ENCODE results near the gene CHRND.
"Not testable (repeated sequence)": the region's sequence is repeated elsewhere in the genome, so short reads cannot be mapped to it uniquely, and the experiment has no call there.

The CHRND gene

DNA sequence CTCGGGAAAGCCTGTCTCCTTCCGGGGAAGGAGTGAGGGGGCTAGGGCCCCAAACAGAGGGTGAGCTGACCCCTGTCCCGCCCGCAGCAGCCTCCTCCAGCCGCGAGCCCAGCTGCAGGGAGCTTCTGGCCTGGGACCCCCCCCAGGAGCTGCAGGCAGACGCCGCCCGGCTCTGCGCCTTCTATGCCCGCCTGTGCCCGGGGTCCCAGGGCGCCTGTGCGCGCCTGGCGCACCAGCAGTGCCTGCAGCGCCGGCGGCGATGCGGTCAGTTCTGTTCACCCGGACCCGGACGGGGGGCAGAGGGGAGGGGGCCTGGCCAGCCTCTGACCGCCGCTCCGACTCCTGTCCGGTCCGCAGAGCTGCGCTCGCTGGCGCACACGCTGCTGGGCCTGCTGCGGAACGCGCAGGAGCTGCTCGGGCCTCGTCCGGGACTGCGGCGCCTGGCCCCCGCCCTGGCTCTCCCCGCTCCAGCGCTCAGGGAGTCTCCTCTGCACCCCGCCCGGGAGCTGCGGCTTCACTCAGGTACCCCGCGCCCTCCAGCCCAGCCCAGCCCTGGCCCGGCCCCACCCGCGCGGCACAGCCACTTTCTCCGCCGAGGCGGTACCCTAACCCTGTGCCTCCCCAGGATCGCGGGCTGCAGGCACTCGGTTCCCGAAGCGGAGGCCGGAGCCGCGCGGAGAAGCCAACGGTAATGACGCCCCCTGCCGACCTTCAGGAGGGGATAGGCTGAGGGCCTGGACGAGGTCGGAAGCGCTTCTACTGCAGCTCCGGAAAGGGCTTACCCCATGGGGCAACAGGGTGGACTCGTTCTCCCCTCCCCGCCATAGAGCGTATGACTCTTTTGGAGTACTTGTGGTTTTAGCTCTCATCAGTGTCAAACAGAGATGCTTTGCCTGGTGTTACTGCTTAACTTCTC lies 2.0 kb upstream of the CHRND start:
- Mint-ChIP-seq H3K27ac (no peak overlapping the region), H3K4me1 (ENCODE audit: low read depth) (peaks cover 17% of the 10 kb centered on the region), H3K36me3 (ENCODE audit: low read depth) (no peaks in the 10 kb centered on the region), H3K9me3 (no peaks in the 10 kb centered on the region), H3K4me3 (no peak overlapping the region), H3K27me3 (peaks cover 65% of the 10 kb centered on the region)
- peak; percentile 57 for DNase-seq

- Mint-ChIP-seq H3K27me3 (peaks cover 66% of the 10 kb centered on the region), H3K9me3 (no peaks in the 10 kb centered on the region), H3K4me3 (no peak overlapping the region), H3K36me3 (ENCODE audit: low read depth) (no peaks in the 10 kb centered on the region), H3K27ac (no peak overlapping the region), H3K4me1 (ENCODE audit: low read depth) (peaks cover 22% of the 10 kb centered on the region)
- DNase-seq = no peak
These were observed 1.2 kb upstream of the CHRND start for GRCh38 chr2:232524771-232525170.

- peaks cover 22% of the 10 kb centered on the region for H3K4me1 Mint-ChIP-seq (ENCODE audit: low read depth)
- no peaks in the 10 kb centered on the region for H3K9me3 Mint-ChIP-seq
- H3K27ac Mint-ChIP-seq = no peak overlapping the region
- no peak overlapping the region for H3K4me3 Mint-ChIP-seq
- peaks cover 67% of the 10 kb centered on the region for H3K27me3 Mint-ChIP-seq
- no peaks in the 10 kb centered on the region for H3K36me3 Mint-ChIP-seq (ENCODE audit: low read depth)
- DNase-seq = no peak
These were observed 761 bp upstream of the CHRND start for GRCh38 chr2:232525199-232525598.

- Mint-ChIP-seq H3K36me3 (ENCODE audit: low read depth) (no peaks in the 10 kb centered on the region), H3K9me3 (no peaks in the 10 kb centered on the region), H3K27ac (no peak overlapping the region), H3K4me3 (no peak overlapping the region), H3K4me1 (ENCODE audit: low read depth) (peaks cover 20% of the 10 kb centered on the region), H3K27me3 (peaks cover 64% of the 10 kb centered on the region)
- DNase-seq = no peak
These were observed 497 bp downstream of the CHRND start for GRCh38 chr2:232526372-232526941.

DNA sequence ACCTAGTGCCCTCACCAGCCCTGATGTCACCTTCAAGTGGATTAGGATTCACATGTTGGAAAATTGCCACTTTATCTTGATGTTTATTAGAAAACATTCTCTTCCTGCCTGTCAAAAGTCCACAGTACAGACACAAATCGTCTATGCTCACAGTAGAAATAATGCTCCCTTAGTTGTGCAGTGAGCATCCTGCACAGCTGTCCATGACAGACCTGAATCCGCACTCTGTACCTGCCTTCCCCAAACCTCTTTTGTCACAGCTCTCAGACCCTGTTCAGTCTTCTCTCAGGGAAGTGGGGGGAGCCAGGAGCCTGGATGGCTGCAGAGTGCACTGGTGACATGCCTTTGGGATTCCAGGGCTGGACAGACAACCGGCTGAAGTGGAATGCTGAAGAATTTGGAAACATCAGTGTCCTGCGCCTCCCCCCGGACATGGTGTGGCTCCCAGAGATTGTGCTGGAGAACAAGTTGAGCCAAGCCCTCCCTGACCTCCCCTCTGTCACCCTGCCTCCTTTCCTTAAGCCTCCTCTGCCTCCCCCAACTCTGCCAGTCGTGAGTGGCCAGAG lies 2.0 kb downstream of the CHRND start:
- peaks cover 61% of the 10 kb centered on the region for H3K27me3 Mint-ChIP-seq
- no peak overlapping the region for H3K4me3 Mint-ChIP-seq

GRCh38 chr2:232528746-232529460 lies 2.9 kb downstream of the CHRND start:
- H3K27me3 Mint-ChIP-seq = peaks cover 58% of the 10 kb centered on the region
- no peaks in the 10 kb centered on the region for H3K9me3 Mint-ChIP-seq
- H3K36me3 Mint-ChIP-seq (ENCODE audit: low read depth) = no peaks in the 10 kb centered on the region
- H3K27ac Mint-ChIP-seq = no peak overlapping the region
- H3K4me3 Mint-ChIP-seq = no peak overlapping the region
- DNase-seq = no peak
- H3K4me1 Mint-ChIP-seq (ENCODE audit: low read depth) = peaks cover 16% of the 10 kb centered on the region

More for the DNA sequence above, 2.0 kb downstream of the CHRND start:
- Mint-ChIP-seq H3K27ac (no peak overlapping the region), H3K36me3 (ENCODE audit: low read depth) (no peaks in the 10 kb centered on the region), H3K4me1 (ENCODE audit: low read depth) (peaks cover 20% of the 10 kb centered on the region), H3K9me3 (no peaks in the 10 kb centered on the region)
- DNase-seq = no peak

- Mint-ChIP-seq H3K27me3 (peaks cover 50% of the 10 kb centered on the region), H3K4me1 (ENCODE audit: low read depth) (peaks cover 13% of the 10 kb centered on the region), H3K9me3 (no peaks in the 10 kb centered on the region), H3K27ac (no peak overlapping the region), H3K4me3 (no peak overlapping the region), H3K36me3 (ENCODE audit: low read depth) (no peaks in the 10 kb centered on the region)
- DNase-seq = no peak
These were observed 4.0 kb downstream of the CHRND start for GRCh38 chr2:232529806-232530547.

- Mint-ChIP-seq H3K27ac (no peak overlapping the region), H3K9me3 (no peaks in the 10 kb centered on the region), H3K27me3 (peaks cover 46% of the 10 kb centered on the region), H3K36me3 (ENCODE audit: low read depth) (no peaks in the 10 kb centered on the region), H3K4me3 (no peak overlapping the region), H3K4me1 (ENCODE audit: low read depth) (peaks cover 13% of the 10 kb centered on the region)
- no peak for DNase-seq
These were observed 4.8 kb downstream of the CHRND start for GRCh38 chr2:232530626-232531260.

DNA sequence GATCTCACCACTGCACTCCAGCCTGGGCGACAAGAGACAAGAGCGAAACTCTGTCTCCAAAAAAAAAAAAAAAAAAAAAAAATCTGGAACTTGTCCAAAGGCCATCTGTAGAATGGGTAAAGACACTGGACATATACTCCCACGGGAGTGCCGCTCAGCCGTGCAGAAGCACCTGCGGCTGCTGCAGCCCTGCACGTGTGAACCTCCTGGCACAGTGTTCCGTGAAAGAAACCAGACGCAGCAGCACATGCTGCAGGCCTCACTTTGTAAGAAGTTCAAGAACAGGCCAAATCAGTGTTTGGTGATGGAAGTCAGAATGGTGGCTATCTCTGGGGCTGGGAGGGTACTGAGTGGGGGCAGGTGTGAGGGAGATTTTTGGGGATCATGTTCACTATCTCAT lies 6.5 kb downstream of the CHRND start:
- no peaks in the 10 kb centered on the region for H3K36me3 Mint-ChIP-seq (ENCODE audit: low read depth)
- no peaks in the 10 kb centered on the region for H3K9me3 Mint-ChIP-seq
- no peak for DNase-seq
- no peak overlapping the region for H3K27ac Mint-ChIP-seq
- H3K27me3 Mint-ChIP-seq = peaks cover 47% of the 10 kb centered on the region
- H3K4me1 Mint-ChIP-seq (ENCODE audit: low read depth) = peaks cover 13% of the 10 kb centered on the region
- no peak overlapping the region for H3K4me3 Mint-ChIP-seq

- not testable (repeated sequence) for H3K9me3 Mint-ChIP-seq; H3K36me3 Mint-ChIP-seq (ENCODE audit: low read depth); DNase-seq; H3K4me3 Mint-ChIP-seq; H3K27ac Mint-ChIP-seq
- Mint-ChIP-seq H3K4me1 (ENCODE audit: low read depth) (peaks cover 13% of the 10 kb centered on the region), H3K27me3 (peaks cover 48% of the 10 kb centered on the region)
These were observed 6.9 kb downstream of the CHRND start for GRCh38 chr2:232532821-232533220.

DNA sequence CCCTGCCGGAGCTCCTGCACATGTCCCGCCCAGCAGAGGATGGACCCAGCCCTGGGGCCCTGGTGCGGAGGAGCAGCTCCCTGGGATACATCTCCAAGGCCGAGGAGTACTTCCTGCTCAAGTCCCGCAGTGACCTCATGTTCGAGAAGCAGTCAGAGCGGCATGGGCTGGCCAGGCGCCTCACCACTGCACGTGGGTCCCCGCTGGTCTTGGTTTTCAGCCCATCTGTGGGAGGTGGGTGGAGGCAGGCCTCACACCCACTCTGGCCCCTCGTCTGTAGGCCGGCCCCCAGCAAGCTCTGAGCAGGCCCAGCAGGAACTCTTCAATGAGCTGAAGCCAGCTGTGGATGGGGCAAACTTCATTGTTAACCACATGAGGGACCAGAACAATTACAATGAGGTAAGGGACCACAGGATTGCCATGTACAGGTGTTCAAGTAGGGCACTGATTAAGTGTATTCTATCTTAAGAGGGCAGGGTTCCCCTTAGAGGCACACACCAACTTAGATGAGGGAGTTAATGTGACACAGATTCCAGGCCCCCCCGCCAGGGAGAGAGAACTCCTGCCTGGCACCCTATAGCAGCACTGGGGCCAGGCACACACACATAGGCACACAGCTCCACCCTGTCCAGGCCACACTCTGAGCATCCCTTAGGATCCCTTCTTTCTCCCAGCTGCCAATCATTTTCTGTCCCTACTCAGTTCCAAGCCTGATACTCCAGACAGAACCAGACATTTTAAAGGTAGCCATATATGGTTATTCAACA lies 8.2 kb downstream of the CHRND start:
- Mint-ChIP-seq H3K4me1 (ENCODE audit: low read depth) (peaks cover 4% of the 10 kb centered on the region), H3K27me3 (peaks cover 44% of the 10 kb centered on the region), H3K36me3 (ENCODE audit: low read depth) (no peaks in the 10 kb centered on the region), H3K4me3 (no peak overlapping the region), H3K9me3 (no peaks in the 10 kb centered on the region), H3K27ac (no peak overlapping the region)
- DNase-seq = no peak

GRCh38 chr2:232534940-232535651 lies 9.1 kb downstream of the CHRND start:
- DNase-seq = no peak
- Mint-ChIP-seq H3K4me3 (no peak overlapping the region), H3K27me3 (peaks cover 37% of the 10 kb centered on the region), H3K9me3 (no peaks in the 10 kb centered on the region), H3K27ac (no peak overlapping the region), H3K4me1 (ENCODE audit: low read depth) (no peaks in the 10 kb centered on the region), H3K36me3 (ENCODE audit: low read depth) (no peaks in the 10 kb centered on the region)
